Effector CD4-positive, alpha-beta T cell (primary cell): ENCODE measurements around the gene XPNPEP1.
A peak's percentile ranks its signal among the peaks of the same experiment; 100 is the strongest.
"Not testable (repeated sequence)": the region's sequence is repeated elsewhere in the genome, so short reads cannot be mapped to it uniquely, and the experiment has no call there.

ENCODE experiments used
- DNase-seq: peaks from one replicate; pipeline ENCODE4 v3.0.0-alpha.2; 2020

Gene XPNPEP1

GRCh38 chr10:109922358-109922975 lies 844 bp downstream of the XPNPEP1 start:
- DNase-seq = no peak

GRCh38 chr10:109920016-109920415 lies 3.3 kb downstream of the XPNPEP1 start:
- DNase-seq = no peak

- DNase-seq = no peak
Measured at GRCh38 chr10:109919220-109919619, 4.1 kb downstream of the XPNPEP1 start.

- DNase-seq = not testable (repeated sequence)
Measured at GRCh38 chr10:109918707-109919106, 4.6 kb downstream of the XPNPEP1 start.

GRCh38 chr10:109915566-109915965 lies 7.7 kb downstream of the XPNPEP1 start:
- no peak for DNase-seq

- DNase-seq = peak; percentile 28
Measured at GRCh38 chr10:109914966-109915365, 8.3 kb downstream of the XPNPEP1 start.

GRCh38 chr10:109913306-109913892 lies 9.9 kb downstream of the XPNPEP1 start:
- no peak for DNase-seq

- DNase-seq = no peak
Measured at GRCh38 chr10:109912335-109913281, 10.7 kb downstream of the XPNPEP1 start.

- DNase-seq = no peak
Measured at GRCh38 chr10:109911903-109912302, 11.4 kb downstream of the XPNPEP1 start.

GRCh38 chr10:109906316-109906715 lies 17.0 kb downstream of the XPNPEP1 start:
- DNase-seq = no peak

GRCh38 chr10:109904397-109904796 lies 18.9 kb downstream of the XPNPEP1 start:
- no peak for DNase-seq

- DNase-seq = no peak
Measured at GRCh38 chr10:109902992-109903947, 20.0 kb downstream of the XPNPEP1 start.

GRCh38 chr10:109899356-109900331 lies 23.7 kb downstream of the XPNPEP1 start:
- no peak for DNase-seq

GRCh38 chr10:109898666-109899355 lies 24.5 kb downstream of the XPNPEP1 start:
- DNase-seq = no peak

GRCh38 chr10:109898007-109898406 lies 25.3 kb downstream of the XPNPEP1 start:
- no peak for DNase-seq

GRCh38 chr10:109895848-109896247 lies 27.5 kb downstream of the XPNPEP1 start:
- no peak for DNase-seq

GRCh38 chr10:109895095-109895818 lies 28.1 kb downstream of the XPNPEP1 start:
- DNase-seq = no peak

GRCh38 chr10:109894516-109894915 lies 28.8 kb downstream of the XPNPEP1 start:
- DNase-seq = no peak

GRCh38 chr10:109893386-109893785 lies 29.9 kb downstream of the XPNPEP1 start:
- no peak for DNase-seq

- no peak for DNase-seq
Measured at GRCh38 chr10:109892931-109893330, 30.4 kb downstream of the XPNPEP1 start.
